OCI-LY1 (cell line): ENCODE results near the gene RAD51B.

ENCODE experiments used
- H2AFZ ChIP-seq: fragments of 200-600 bp; sonication (generic), shearing (Covaris generic); 2 replicates; pipeline ENCODE4 v1.6.0; 2014; ENCODE audit warnings: antibody characterized with exemption, mild to moderate bottlenecking, low read length
- H3F3A ChIP-seq: fragments of 200-600 bp; sonication (generic), shearing (Covaris generic); 2 replicates; pipeline ENCODE4 v1.6.0; 2014; ENCODE audit warnings: mild to moderate bottlenecking, antibody characterized with exemption, low read length, moderate library complexity; ENCODE audit not compliant: insufficient read depth
- H3K27ac ChIP-seq: fragments of 200-600 bp; sonication (generic); 2 replicates; pipeline ENCODE4 v1.5.1; 2014; ENCODE audit warnings: low read length, mixed run types, mild to moderate bottlenecking, low read depth; ENCODE audit not compliant: poor library complexity, severe bottlenecking
- H3K27me3 ChIP-seq: fragments of 200-600 bp; sonication (generic); 2 replicates; pipeline ENCODE4 v1.6.0; 2014; ENCODE audit warnings: antibody characterized with exemption, mild to moderate bottlenecking, low read length, moderate library complexity; ENCODE audit not compliant: insufficient read depth
- H3K36me3 ChIP-seq: fragments of 200-600 bp; sonication (generic); 2 replicates; pipeline ENCODE4 v1.6.1; 2014; ENCODE audit warnings: mild to moderate bottlenecking, antibody characterized with exemption, low read length, moderate library complexity, mixed read lengths; ENCODE audit not compliant: insufficient read depth
- H3K4me1 ChIP-seq: fragments of 200-600 bp; sonication (generic); 2 replicates; pipeline ENCODE4 v1.5.1; 2014; ENCODE audit warnings: mild to moderate bottlenecking, low read length, moderate library complexity; ENCODE audit not compliant: insufficient read depth, severe bottlenecking
- H3K4me2 ChIP-seq: fragments of 200-600 bp; sonication (generic), shearing (Covaris generic); 2 replicates; pipeline ENCODE4 v1.6.1; 2014; ENCODE audit warnings: low read length
- H3K4me3 ChIP-seq: fragments of 200-600 bp; sonication (generic); 2 replicates; pipeline ENCODE4 v1.5.1; 2014; ENCODE audit warnings: low read length, low read depth, mild to moderate bottlenecking, mixed read lengths; ENCODE audit not compliant: poor library complexity, severe bottlenecking
- H3K79me2 ChIP-seq: fragments of 200-600 bp; shearing (Covaris generic); 2 replicates; pipeline ENCODE4 v1.6.1; 2016; ENCODE audit warnings: mixed run types, low read length, mixed read lengths; ENCODE audit not compliant: insufficient read depth
- H3K9ac ChIP-seq: fragments of 200-600 bp; sonication (generic), shearing (Covaris generic); 2 replicates; pipeline ENCODE4 v1.6.1; 2014; ENCODE audit warnings: mild to moderate bottlenecking, low read length, mixed read lengths
- H3K9me2 ChIP-seq: fragments of 200-600 bp; sonication (generic), shearing (Covaris generic); 2 replicates; pipeline ENCODE4 v1.6.1; 2014; ENCODE audit warnings: low read depth, mild to moderate bottlenecking, low read length, mixed read lengths
- H3K9me3 ChIP-seq: fragments of 200-600 bp; shearing (Covaris generic); 2 replicates; pipeline ENCODE4 v1.6.1; 2014; ENCODE audit warnings: low read length, mixed read lengths
- H4K20me1 ChIP-seq: fragments of 200-600 bp; sonication (generic), shearing (Covaris generic); 2 replicates; pipeline ENCODE4 v1.6.0; 2016; ENCODE audit warnings: mild to moderate bottlenecking, low read length; ENCODE audit not compliant: insufficient read depth
- EZH2 ChIP-seq: fragments of 200-600 bp; sonication (generic), shearing (Covaris generic); IDR thresholded peaks from 2 replicates; pipeline ENCODE4 v1.8.0; 2017; ENCODE audit warnings: borderline replicate concordance, mixed run types, mild to moderate bottlenecking, antibody characterized with exemption, low read length, moderate library complexity, mixed read lengths
- TF ChIP-seq, protein P1 (sequence below): fragments of 200-600 bp; sonication (generic), shearing (Covaris generic); IDR thresholded peaks from 2 replicates; pipeline ENCODE4 v1.5.1; 2017; ENCODE audit warnings: mild to moderate bottlenecking, antibody characterized with exemption, low read length, moderate library complexity, mixed read lengths

The RAD51B gene

DNA sequence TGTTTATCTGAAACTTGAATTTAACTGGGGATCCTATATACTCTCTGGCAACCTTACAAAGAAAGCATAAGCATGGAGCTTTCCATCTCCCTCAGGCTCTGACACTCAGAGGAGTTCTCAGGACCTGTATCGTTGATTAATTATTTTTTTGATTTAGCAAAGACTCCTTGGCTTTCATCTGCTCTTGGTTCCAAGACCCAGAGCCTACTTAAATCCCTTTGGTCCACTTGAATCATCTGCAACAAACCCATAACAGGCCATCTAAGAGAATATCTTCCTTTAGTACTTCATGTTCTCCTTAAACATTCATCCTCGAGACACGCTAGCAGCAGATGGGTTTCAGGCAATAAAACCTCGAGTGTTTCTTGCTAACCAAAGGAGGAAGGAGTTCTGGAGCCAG lies 887.9 kb downstream of the RAD51B start:
- Histone ChIP-seq H3K9me3 (no peaks in the 10 kb centered on the region), H3K4me3 (no peak overlapping the region), H2AFZ (no peak overlapping the region), H3K9ac (no peak overlapping the region), H4K20me1 (no peaks in the 10 kb centered on the region), H3K36me3 (no peaks in the 10 kb centered on the region), H3K4me2 (no peak overlapping the region), H3K9me2 (no peaks in the 10 kb centered on the region), H3K27me3 (0 out of 2 replicates have a peak, but pooled peaks cover 3% of the 10 kb centered on the region), H3K4me1 (no peaks in the 10 kb centered on the region), H3K79me2 (no peaks in the 10 kb centered on the region), H3K27ac (no peak overlapping the region), H3F3A (no peaks in the 10 kb centered on the region)
- no peak for TF ChIP-seq EZH2
- TF ChIP-seq, protein P1, sequence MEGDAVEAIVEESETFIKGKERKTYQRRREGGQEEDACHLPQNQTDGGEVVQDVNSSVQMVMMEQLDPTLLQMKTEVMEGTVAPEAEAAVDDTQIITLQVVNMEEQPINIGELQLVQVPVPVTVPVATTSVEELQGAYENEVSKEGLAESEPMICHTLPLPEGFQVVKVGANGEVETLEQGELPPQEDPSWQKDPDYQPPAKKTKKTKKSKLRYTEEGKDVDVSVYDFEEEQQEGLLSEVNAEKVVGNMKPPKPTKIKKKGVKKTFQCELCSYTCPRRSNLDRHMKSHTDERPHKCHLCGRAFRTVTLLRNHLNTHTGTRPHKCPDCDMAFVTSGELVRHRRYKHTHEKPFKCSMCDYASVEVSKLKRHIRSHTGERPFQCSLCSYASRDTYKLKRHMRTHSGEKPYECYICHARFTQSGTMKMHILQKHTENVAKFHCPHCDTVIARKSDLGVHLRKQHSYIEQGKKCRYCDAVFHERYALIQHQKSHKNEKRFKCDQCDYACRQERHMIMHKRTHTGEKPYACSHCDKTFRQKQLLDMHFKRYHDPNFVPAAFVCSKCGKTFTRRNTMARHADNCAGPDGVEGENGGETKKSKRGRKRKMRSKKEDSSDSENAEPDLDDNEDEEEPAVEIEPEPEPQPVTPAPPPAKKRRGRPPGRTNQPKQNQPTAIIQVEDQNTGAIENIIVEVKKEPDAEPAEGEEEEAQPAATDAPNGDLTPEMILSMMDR = no peak

DNA sequence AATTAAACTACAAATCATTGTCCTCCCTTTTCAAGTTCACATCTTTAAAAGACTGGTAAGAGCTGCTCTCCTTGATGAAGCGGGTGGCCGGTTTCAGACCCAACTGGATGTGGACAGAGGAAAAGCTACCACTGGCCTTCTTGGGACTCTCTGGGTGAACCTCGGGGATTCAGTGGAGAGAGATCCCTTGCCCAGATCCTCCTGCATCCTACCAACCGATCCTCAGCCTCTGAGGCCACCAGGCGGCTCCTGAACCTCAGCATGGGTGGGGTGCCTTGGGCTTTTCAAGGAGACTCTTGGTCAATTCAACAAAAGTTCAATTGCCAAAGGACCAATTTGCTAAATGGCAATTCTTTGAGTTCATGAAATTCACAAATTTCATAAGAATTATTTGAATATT lies 888.8 kb downstream of the RAD51B start:
- H2AFZ ChIP-seq = no peak overlapping the region
- H3K9me2 ChIP-seq = no peaks in the 10 kb centered on the region
- H3K79me2 ChIP-seq = no peaks in the 10 kb centered on the region
- H3K27ac ChIP-seq = no peak overlapping the region
- 0 out of 2 replicates have a peak, but pooled peaks cover under 1% of the 10 kb centered on the region for H3K27me3 ChIP-seq
- no peak for TF ChIP-seq EZH2
- TF ChIP-seq, protein P1 = no peak
- H3K9ac ChIP-seq = no peak overlapping the region
- no peaks in the 10 kb centered on the region for H3F3A ChIP-seq
- no peaks in the 10 kb centered on the region for H3K4me1 ChIP-seq
- H3K9me3 ChIP-seq = no peaks in the 10 kb centered on the region
- H3K4me2 ChIP-seq = no peak overlapping the region
- H4K20me1 ChIP-seq = no peaks in the 10 kb centered on the region
- H3K36me3 ChIP-seq = no peaks in the 10 kb centered on the region
- no peak overlapping the region for H3K4me3 ChIP-seq

DNA sequence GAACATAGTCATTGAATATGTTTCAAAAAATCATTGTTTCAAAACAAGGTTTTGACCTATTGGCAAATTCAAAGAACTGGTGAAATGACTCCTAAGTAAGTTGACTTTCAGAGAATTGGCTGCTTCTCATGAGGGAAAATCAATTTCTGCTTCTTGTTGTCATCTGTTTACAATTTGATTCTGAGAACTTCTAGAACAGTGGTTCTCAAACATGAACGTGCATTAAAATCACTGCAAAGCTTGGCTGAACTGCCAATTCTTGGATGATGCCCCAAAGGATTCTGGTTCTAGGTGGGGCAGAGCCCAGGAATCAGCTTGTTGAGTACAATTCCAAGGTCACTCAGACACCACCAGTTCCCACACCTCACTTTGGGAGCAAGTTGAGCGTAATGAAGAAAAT lies 889.4 kb downstream of the RAD51B start:
- H3F3A ChIP-seq = no peaks in the 10 kb centered on the region
- no peak for TF ChIP-seq EZH2
- TF ChIP-seq, protein P1 = no peak
- no peaks in the 10 kb centered on the region for H3K9me3 ChIP-seq
- no peaks in the 10 kb centered on the region for H3K27me3 ChIP-seq
- H4K20me1 ChIP-seq = no peaks in the 10 kb centered on the region
- H3K79me2 ChIP-seq = no peaks in the 10 kb centered on the region
- H3K9me2 ChIP-seq = no peaks in the 10 kb centered on the region
- no peak overlapping the region for H3K9ac ChIP-seq
- H3K4me3 ChIP-seq = no peak overlapping the region
- H3K36me3 ChIP-seq = no peaks in the 10 kb centered on the region
- no peaks in the 10 kb centered on the region for H3K4me1 ChIP-seq
- no peak overlapping the region for H3K27ac ChIP-seq
- no peak overlapping the region for H2AFZ ChIP-seq
- H3K4me2 ChIP-seq = no peak overlapping the region
